HepG2 (cell line): ENCODE results near the gene TEX101. TPM values are rescaled to one million over a fixed set of nuclear protein-coding genes. Genes with fewer than 3 reads are reported as not detected.
A peak's percentile ranks its signal among the peaks of the same experiment; 100 is the strongest.
"Not testable (repeated sequence)": the region's sequence is repeated elsewhere in the genome, so short reads cannot be mapped to it uniquely, and the experiment has no call there.

ENCODE experiments used
- ATAC-seq: fragments of 200-7000 bp; cut with Tn5 transposase; 3 replicates; pipeline ENCODE4 v1.9.1; 2020; ENCODE audit warnings: mild to moderate bottlenecking, moderate library complexity
- BruUV-seq: library from RNA; stranded (reverse); fragments of 400-500 nt; replicated peaks from 2 replicates; lab custom pipeline; 2021; lab: Mats Ljungman, UMichigan
- CTCF ChIA-PET: fragments of 300-600 bp; formaldehyde crosslinking; extraction: SDS; loops from one replicate; lab custom pipeline; 2021; ENCODE audit warnings: low total read pairs, inconsistent platforms, low intra/inter-chr PET ratio; lab: Yijun Ruan, JAX
- POLR2A ChIA-PET: fragments of 350-600 bp; sonication (Branson Sonifier 250); formaldehyde crosslinking; loops from one replicate; lab custom pipeline; 2020; ENCODE audit warnings: antibody characterized with exemption, inconsistent platforms; lab: Yijun Ruan, JAX
- DNase-seq: peaks from one replicate; pipeline ENCODE4 v3.0.0-alpha.2; 2015; ENCODE audit warnings: low spot score
- FAIRE-seq: peaks from 3 replicates; lab custom pipeline; 2011; peaks lifted over from hg19 to GRCh38; lab: Jason Lieb, UNC
- H2AFZ ChIP-seq: one replicate; pipeline ENCODE4 v1.6.1; 2011; ENCODE audit warnings: low read length, inconsistent platforms
- H3K27ac ChIP-seq: fragments of 300-600 bp; 3 replicates; pipeline ENCODE4 v1.8.0; 2011; ENCODE audit warnings: mixed run types, mild to moderate bottlenecking, mixed read lengths, low read length, inconsistent platforms; ENCODE audit not compliant: insufficient read depth; ENCODE audit errors: extremely low read length
- H3K27me3 ChIP-seq, 2 experiments: fragments of 200-600 bp in 1 of 2; 2 replicates in 1 of 2; 3 replicates in 1 of 2; pipeline versions ENCODE4 v1.6.0 to v1.8.0; 2011; ENCODE audit warnings: low read length in 2 of 2, mild to moderate bottlenecking in 2 of 2, moderate library complexity in 2 of 2, inconsistent platforms in 1 of 2; ENCODE audit not compliant: insufficient read depth in 2 of 2, control insufficient read depth in 1 of 2
- H3K36me3 ChIP-seq, 2 experiments: fragments of 200-600 bp in 1 of 2; replicated peaks in 1 of 2; 2 replicates in 1 of 2; 3 replicates in 1 of 2; pipeline versions ENCODE4 v1.5.1 to v1.8.0; 2011; ENCODE audit warnings: low read length in 2 of 2, inconsistent platforms in 1 of 2; ENCODE audit not compliant: insufficient read depth in 2 of 2, control insufficient read depth in 1 of 2
- H3K4me1 ChIP-seq: 2 replicates; pipeline ENCODE4 v1.5.1; 2012; ENCODE audit warnings: low read length, inconsistent platforms; ENCODE audit not compliant: insufficient read depth
- H3K4me2 ChIP-seq: 2 replicates; pipeline ENCODE4 v1.6.0; 2011; ENCODE audit warnings: low read depth, low read length, inconsistent platforms
- H3K4me3 ChIP-seq, 3 experiments: fragments of 200-600 bp in 1 of 3; sonication (generic), shearing (Covaris generic) in 1 of 3; replicated peaks in 1 of 3; 2 replicates each; pipeline ENCODE4 v1.5.1; 2011 to 2016; ENCODE audit warnings: low read length in 3 of 3, inconsistent platforms in 2 of 3, low read depth in 2 of 3, mild to moderate bottlenecking in 2 of 3, control low read depth in 1 of 3, mixed read lengths in 1 of 3; ENCODE audit not compliant: insufficient read depth in 1 of 3
- H3K79me2 ChIP-seq: one replicate; pipeline ENCODE4 v1.6.1; 2011; ENCODE audit warnings: low read length, inconsistent platforms; ENCODE audit not compliant: insufficient read depth
- H3K9ac ChIP-seq: 2 replicates; pipeline ENCODE4 v1.6.0; 2011; ENCODE audit warnings: mild to moderate bottlenecking, low read depth, low read length, inconsistent platforms; ENCODE audit not compliant: insufficient read depth
- H3K9me3 ChIP-seq: 2 replicates; pipeline ENCODE4 v1.5.1; 2012; ENCODE audit warnings: mild to moderate bottlenecking, low read length
- H4K20me1 ChIP-seq: 2 replicates; pipeline ENCODE4 v1.6.0; 2011; ENCODE audit warnings: inconsistent platforms, mild to moderate bottlenecking, low read length, moderate library complexity; ENCODE audit not compliant: insufficient read depth
- ATF1 ChIP-seq: IDR thresholded peaks from 2 replicates; pipeline ENCODE4 v1.6.1; 2016; ENCODE audit warnings: mild to moderate bottlenecking, control low read depth
- KAT2B ChIP-seq: fragments of 150-350 bp; IDR thresholded peaks from 2 replicates; pipeline ENCODE4 v1.6.1; 2014; ENCODE audit warnings: low read depth, low read length, borderline replicate concordance
- RAD51 ChIP-seq: fragments of 450-650 bp; IDR thresholded peaks from 2 replicates; pipeline ENCODE4 v1.6.1; 2016; ENCODE audit warnings: borderline replicate concordance
- WGBS: methylation state at CpG from one replicate; pipeline ENCODE4 v1.1.6; 2017; ENCODE audit warnings: low lambda C conversion rate; 5-methylcytosine and 5-hydroxymethylcytosine counted together
- in situ Hi-C: cut with HindIII; loops from 2 replicates; pipeline ENCODE4 v1.10.0; 2017; ENCODE audit warnings: low pct_unique_long_range_greater_than_20kb; ENCODE audit not compliant: extremely low pct_ligation_motif_present
- intact Hi-C: fragments of 100-400 bp; cut with micrococcal nuclease; formaldehyde crosslinking; loops from one replicate; pipeline ENCODE4 v1.10.0; 2022; ENCODE audit not compliant: unreplicated experiment
- polyA plus RNA-seq, 8 experiments: library from polyadenylated mRNA; depleted of rRNA in 3 of 8; stranded (reverse) in 7 of 8; unstranded in 1 of 8; fragments of >200 nt; fragmentation: Illumina TruSeq in 4 of 8; extraction: Trizol in 4 of 8; gene quantifications; 2 replicates each; pipeline versions ENCODE4 v1.2.1 to v1.2.3, GENCODE V29; 2011 to 2016; ENCODE audit warnings: low read depth in 4 of 8, missing spikeins in 1 of 8, mixed read lengths in 1 of 8; ENCODE audit not compliant: insufficient read depth in 1 of 8
- total RNA-seq, 5 experiments: library from RNA; depleted of rRNA; stranded (reverse); fragments of >200 nt; fragmentation: Illumina TruSeq; extraction: Trizol; gene quantifications; 2 replicates each; pipeline ENCODE4 v1.2.3, GENCODE V29; 2016; ENCODE audit warnings: low read depth in 1 of 5
- TF ChIP-seq, protein P1 (sequence below), 2 experiments: sonication (generic) in 1 of 2; formaldehyde crosslinking in 1 of 2; IDR thresholded peaks; 2 replicates each; pipeline versions ENCODE4 v1.5.1 to v1.6.1; 2011 to 2020; ENCODE audit warnings: borderline replicate concordance in 1 of 2, low read depth in 1 of 2, low read length in 1 of 2, mild to moderate bottlenecking in 1 of 2, missing genetic modification reagents in 1 of 2, moderate library complexity in 1 of 2

The TEX101 gene
- total and polyA plus RNA-seq, 2 of the 13 experiments (the other 11 are each of a cell fraction or from before 2014, with no cell fraction given), result not detected

DNA sequence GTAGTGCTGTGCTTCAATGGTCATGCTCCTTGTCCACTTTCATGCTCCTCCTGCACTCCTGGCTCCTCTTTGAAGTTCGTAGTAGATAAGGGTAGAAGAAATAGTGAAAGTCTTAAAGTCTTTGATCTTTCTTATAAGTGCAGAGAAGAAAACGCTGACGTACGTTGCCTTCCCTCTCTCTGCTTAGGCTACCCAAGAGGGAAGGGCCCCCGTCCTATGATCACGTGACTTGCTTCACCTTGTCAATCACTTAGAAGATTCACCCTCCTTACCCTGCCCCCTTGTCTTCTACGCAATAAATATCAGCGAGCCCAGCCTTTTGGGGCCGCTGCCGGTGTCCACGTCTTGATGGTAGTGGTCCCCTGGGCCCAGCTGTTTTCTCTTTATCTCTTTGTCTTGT is 22.6 kb downstream of the TEX101 start:
- WGBS, result 60% methylated on average over 11 of the region's 11 CpGs
- BruUV-seq, ATAC-seq, intact Hi-C loops, DNase-seq, H3K4me2 ChIP-seq, H3K4me3 ChIP-seq, in situ Hi-C loops, H3K9me3 ChIP-seq, H4K20me1 ChIP-seq, FAIRE-seq, H3K36me3 ChIP-seq, H2AFZ ChIP-seq, POLR2A ChIA-PET, H3K27me3 ChIP-seq, H3K79me2 ChIP-seq, H3K27ac ChIP-seq, CTCF ChIA-PET, H3K9ac ChIP-seq: not testable (repeated sequence)
- TF ChIP-seq, protein P1, sequence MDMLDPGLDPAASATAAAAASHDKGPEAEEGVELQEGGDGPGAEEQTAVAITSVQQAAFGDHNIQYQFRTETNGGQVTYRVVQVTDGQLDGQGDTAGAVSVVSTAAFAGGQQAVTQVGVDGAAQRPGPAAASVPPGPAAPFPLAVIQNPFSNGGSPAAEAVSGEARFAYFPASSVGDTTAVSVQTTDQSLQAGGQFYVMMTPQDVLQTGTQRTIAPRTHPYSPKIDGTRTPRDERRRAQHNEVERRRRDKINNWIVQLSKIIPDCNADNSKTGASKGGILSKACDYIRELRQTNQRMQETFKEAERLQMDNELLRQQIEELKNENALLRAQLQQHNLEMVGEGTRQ (IDR thresholded peaks at IDR 0.05; ENCODE audit: low read depth, low read length), result 0 out of 2 replicates have a peak, but pooled peaks have one; percentile 38
- TF ChIP-seq, protein P1 (CRISPR knock-in tag; IDR thresholded peaks at IDR 0.05; ENCODE audit: borderline replicate concordance), result not testable (repeated sequence)
- peak; percentile 83 for TF ChIP-seq RAD51
- TF ChIP-seq, all 625 proteins: peak for 2; not testable (repeated sequence) for 623
- H3K4me1 ChIP-seq, result not testable (repeated sequence)

DNA sequence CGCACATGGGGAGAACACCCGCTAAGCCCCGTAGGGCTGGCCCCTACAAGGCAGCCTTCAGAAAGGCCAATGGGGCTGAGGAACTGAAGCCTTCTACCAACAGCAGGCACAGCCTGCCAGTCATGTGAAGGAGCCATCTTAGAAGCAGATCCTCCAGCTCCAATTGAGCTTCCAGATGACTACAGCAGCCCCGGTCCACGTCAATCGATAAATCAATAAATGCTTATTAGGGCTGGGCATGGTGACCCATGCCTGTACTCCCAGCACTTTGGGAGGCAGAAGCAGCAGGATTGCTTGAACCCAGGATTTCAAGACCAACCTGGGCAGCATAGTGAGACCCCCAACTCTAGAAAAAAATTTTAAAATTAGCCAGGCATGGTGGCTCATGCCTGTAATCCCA is 23.0 kb downstream of the TEX101 start:
- no TSS peak for BruUV-seq
- H4K20me1 ChIP-seq, result no peaks in the 10 kb centered on the region
- no peaks in the 10 kb centered on the region for H3K79me2 ChIP-seq
- no peaks in the 10 kb centered on the region for H3K36me3 ChIP-seq
- ChIA-PET POLR2A (no interaction called here), CTCF (no interaction called here)
- DNase-seq, result no peak
- ATAC-seq, result no peak
- no peaks in the 10 kb centered on the region for H3K9me3 ChIP-seq
- TF ChIP-seq KAT2B (peak; percentile 92), ATF1 (CRISPR knock-in tag) (no peak)
- no peaks in the 10 kb centered on the region for H3K4me1 ChIP-seq
- no peak overlapping the region for H3K4me3 ChIP-seq
- H3K27ac ChIP-seq, result no peak overlapping the region
- no peak overlapping the region for H3K4me2 ChIP-seq
- in situ Hi-C loops (no loop called here), intact Hi-C loops (no loop called here)
- no peak for FAIRE-seq
- no peak overlapping the region for H3K9ac ChIP-seq
- peaks cover 0 to 9% of the 10 kb centered on the region in 2 experiments; a peak in 1 of 5 replicates for H3K27me3 ChIP-seq
- H2AFZ ChIP-seq, result no peak overlapping the region
- 28% methylated on average over 6 of the region's 6 CpGs for WGBS
